Loucy (cell line): ENCODE data around the gene STRC.
"Not testable (repeated sequence)": the region's sequence is repeated elsewhere in the genome, so short reads cannot be mapped to it uniquely, and the experiment has no call there.

Experiments
- EZH2phosphoT487 ChIP-seq: fragments of 200-600 bp; IDR thresholded peaks from 2 replicates; pipeline ENCODE4 v1.6.1; 2018; ENCODE audit warnings: antibody characterized with exemption, mild to moderate bottlenecking, moderate library complexity, borderline replicate concordance
- TF ChIP-seq, protein P1 (sequence below): fragments of 200-600 bp; sonication (generic); conservative IDR thresholded peaks from 2 replicates; pipeline ENCODE4 v1.5.1; 2014; ENCODE audit warnings: mild to moderate bottlenecking, antibody characterized with exemption, low read length

DNA sequence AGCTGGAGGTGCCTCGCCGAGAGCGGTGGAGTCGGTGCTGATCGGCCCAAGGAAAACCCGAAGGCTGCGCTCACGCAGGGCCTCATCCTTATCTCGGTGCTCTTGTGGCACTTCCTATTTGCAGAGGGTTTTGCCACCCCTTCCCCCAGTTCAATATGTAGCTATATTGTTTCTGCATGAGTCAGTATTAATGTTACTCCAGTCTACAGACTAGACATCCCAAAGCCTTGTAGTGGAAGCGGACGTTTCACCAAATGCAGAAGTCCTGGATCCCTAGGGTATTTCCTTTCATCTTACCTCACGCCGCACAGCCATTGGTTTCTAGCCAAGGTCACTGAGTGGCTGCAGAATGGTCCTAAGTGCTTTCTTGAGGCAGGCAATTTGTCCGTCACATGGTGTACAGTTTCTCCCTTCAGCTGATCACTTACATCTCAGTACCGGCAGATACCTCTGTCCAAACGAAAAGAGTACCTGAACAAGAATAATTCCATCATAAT is 30.9 kb upstream of the STRC start:
- TF ChIP-seq, protein P1, sequence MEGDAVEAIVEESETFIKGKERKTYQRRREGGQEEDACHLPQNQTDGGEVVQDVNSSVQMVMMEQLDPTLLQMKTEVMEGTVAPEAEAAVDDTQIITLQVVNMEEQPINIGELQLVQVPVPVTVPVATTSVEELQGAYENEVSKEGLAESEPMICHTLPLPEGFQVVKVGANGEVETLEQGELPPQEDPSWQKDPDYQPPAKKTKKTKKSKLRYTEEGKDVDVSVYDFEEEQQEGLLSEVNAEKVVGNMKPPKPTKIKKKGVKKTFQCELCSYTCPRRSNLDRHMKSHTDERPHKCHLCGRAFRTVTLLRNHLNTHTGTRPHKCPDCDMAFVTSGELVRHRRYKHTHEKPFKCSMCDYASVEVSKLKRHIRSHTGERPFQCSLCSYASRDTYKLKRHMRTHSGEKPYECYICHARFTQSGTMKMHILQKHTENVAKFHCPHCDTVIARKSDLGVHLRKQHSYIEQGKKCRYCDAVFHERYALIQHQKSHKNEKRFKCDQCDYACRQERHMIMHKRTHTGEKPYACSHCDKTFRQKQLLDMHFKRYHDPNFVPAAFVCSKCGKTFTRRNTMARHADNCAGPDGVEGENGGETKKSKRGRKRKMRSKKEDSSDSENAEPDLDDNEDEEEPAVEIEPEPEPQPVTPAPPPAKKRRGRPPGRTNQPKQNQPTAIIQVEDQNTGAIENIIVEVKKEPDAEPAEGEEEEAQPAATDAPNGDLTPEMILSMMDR, result not testable (repeated sequence)
- not testable (repeated sequence) for TF ChIP-seq EZH2phosphoT487
